Keratinocyte (primary cell): ENCODE results near the gene GASK1A. TPM values are rescaled to one million over a fixed set of nuclear protein-coding genes. Genes with fewer than 3 reads are reported as not detected.
A peak's percentile ranks its signal among the peaks of the same experiment; 100 is the strongest.

ENCODE experiments used
- DNase-seq: peaks from one replicate; pipeline ENCODE4 v3.0.0-alpha.2; 2011; ENCODE audit warnings: low read depth, missing footprints, low spot score
- FAIRE-seq: peaks from 2 replicates; lab custom pipeline; 2011; peaks lifted over from hg19 to GRCh38; lab: Jason Lieb, UNC
- H2AFZ ChIP-seq: 2 replicates; pipeline ENCODE4 v1.6.0; 2012; ENCODE audit warnings: low read length, control low read depth, inconsistent platforms; ENCODE audit not compliant: control insufficient read depth
- H3K27ac ChIP-seq: 2 replicates; pipeline ENCODE4 v1.5.1; 2011; ENCODE audit warnings: low read length; ENCODE audit not compliant: control insufficient read depth, insufficient read depth
- H3K27me3 ChIP-seq: 3 replicates; pipeline ENCODE4 v1.6.0; 2011; ENCODE audit warnings: low read length; ENCODE audit not compliant: control insufficient read depth, insufficient read depth; ENCODE audit errors: extremely low read depth
- H3K36me3 ChIP-seq, 2 experiments: 2 replicates in 1 of 2; 3 replicates in 1 of 2; pipeline ENCODE4 v1.5.1; 2011; ENCODE audit warnings: low read length in 2 of 2, mild to moderate bottlenecking in 1 of 2; ENCODE audit not compliant: control insufficient read depth in 2 of 2, insufficient read depth in 2 of 2; ENCODE audit errors: extremely low read depth in 1 of 2
- H3K4me1 ChIP-seq: 3 replicates; pipeline ENCODE4 v1.5.1; 2011; ENCODE audit warnings: low read length; ENCODE audit not compliant: control insufficient read depth, insufficient read depth; ENCODE audit errors: extremely low read depth
- H3K4me2 ChIP-seq: 3 replicates; pipeline ENCODE4 v1.6.0; 2011; ENCODE audit warnings: low read depth, low read length; ENCODE audit not compliant: control insufficient read depth, insufficient read depth; ENCODE audit errors: extremely low read depth
- H3K4me3 ChIP-seq, 3 experiments: fragments of 200-600 bp in 1 of 3; sonication (generic) in 1 of 3; 2 replicates in 2 of 3; 3 replicates in 1 of 3; pipeline ENCODE4 v1.5.1; 2011 to 2016; ENCODE audit warnings: low read length in 3 of 3, mild to moderate bottlenecking in 3 of 3, control low read depth in 2 of 3, inconsistent platforms in 1 of 3, low read depth in 1 of 3, mixed read lengths in 1 of 3, mixed run types in 1 of 3, moderate library complexity in 1 of 3; ENCODE audit not compliant: control insufficient read depth in 2 of 3, insufficient read depth in 2 of 3; ENCODE audit errors: extremely low read depth in 1 of 3
- H3K79me2 ChIP-seq: 2 replicates; pipeline ENCODE4 v1.6.0; 2012; ENCODE audit warnings: low read length; ENCODE audit not compliant: control insufficient read depth, insufficient read depth
- H3K9ac ChIP-seq: 3 replicates; pipeline ENCODE4 v1.6.0; 2011; ENCODE audit warnings: low read length; ENCODE audit not compliant: control insufficient read depth, insufficient read depth; ENCODE audit errors: extremely low read depth
- H3K9me1 ChIP-seq: 3 replicates; pipeline ENCODE4 v1.6.0; 2011; ENCODE audit warnings: low read length; ENCODE audit not compliant: control insufficient read depth, insufficient read depth; ENCODE audit errors: extremely low read depth
- H3K9me3 ChIP-seq: 2 replicates; pipeline ENCODE4 v1.5.1; 2012; ENCODE audit warnings: low read depth, low read length; ENCODE audit not compliant: control insufficient read depth
- H4K20me1 ChIP-seq: 3 replicates; pipeline ENCODE4 v1.6.0; 2011; ENCODE audit warnings: low read length; ENCODE audit not compliant: control insufficient read depth, insufficient read depth; ENCODE audit errors: extremely low read depth
- CTCF ChIP-seq, 3 experiments: IDR thresholded peaks in 1 of 3; conservative IDR thresholded peaks in 1 of 3; optimal IDR thresholded peaks in 1 of 3; 2 replicates in 2 of 3; 3 replicates in 1 of 3; pipeline versions ENCODE3 to v1.5.1; 2011; ENCODE audit warnings: low read length in 3 of 3, mild to moderate bottlenecking in 3 of 3, moderate library complexity in 2 of 3, control low read depth in 1 of 3, inconsistent platforms in 1 of 3; ENCODE audit not compliant: insufficient read depth in 2 of 3; ENCODE audit errors: extremely low read depth in 1 of 3
- EZH2 ChIP-seq: IDR thresholded peaks from one replicate; pipeline ENCODE4 v1.6.1; 2012; ENCODE audit warnings: inconsistent platforms, mild to moderate bottlenecking, low read length, moderate library complexity
- dilution Hi-C: fragments of 300-500 bp; cut with MboI; formaldehyde crosslinking; loops from one replicate; pipeline ENCODE4 v1.7.0; 2020; ENCODE audit warnings: low sequenced_read_pairs; ENCODE audit not compliant: extremely low pct_ligation_motif_present
- polyA plus RNA-seq, 5 experiments: library from polyadenylated mRNA; depleted of rRNA in 3 of 5; stranded (reverse) in 3 of 5; stranded (forward) in 1 of 5; unstranded in 1 of 5; fragments of >200 nt; gene quantifications; 1 replicate in 1 of 5; 2 replicates in 3 of 5; 3 replicates in 1 of 5; pipeline versions ENCODE4 v1.2.1 to v1.2.3, GENCODE V29; 2011 to 2012; ENCODE audit warnings: missing spikeins in 2 of 5, low read depth in 1 of 5, low replicate concordance in 1 of 5

Gene GASK1A
- polyA plus RNA-seq, 1 donor (not counting 4 experiments of a cell fraction or from before 2014, with no cell fraction given): 0.30 TPM

DNA sequence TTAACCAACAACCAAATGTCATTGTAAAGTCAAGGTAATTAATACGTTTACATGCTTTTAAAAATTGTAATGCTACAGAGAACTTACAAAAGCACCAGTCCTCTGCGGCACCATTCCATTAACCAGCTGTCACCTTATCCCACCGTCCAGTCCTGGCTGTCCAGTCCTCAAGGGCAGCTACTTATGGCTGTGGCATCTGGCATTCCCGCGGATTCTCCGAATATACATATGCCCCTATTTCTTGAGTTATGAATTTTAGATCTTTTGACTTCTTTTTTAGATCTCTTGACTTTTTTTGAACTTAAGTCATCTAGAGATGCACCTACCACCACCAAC, 127.2 kb downstream of the GASK1A start:
- H3K27ac ChIP-seq: no peak overlapping the region
- H3K9me3 ChIP-seq: no peaks in the 10 kb centered on the region
- H4K20me1 ChIP-seq: no peaks in the 10 kb centered on the region
- H2AFZ ChIP-seq: peak overlapping the region; percentile 81
- H3K4me1 ChIP-seq: peaks cover 7% of the 10 kb centered on the region
- dilution Hi-C loops: no loop called here
- peak overlapping the region; percentile 89 for H3K4me2 ChIP-seq
- TF ChIP-seq CTCF (optimal IDR thresholded peaks at IDR 0.05 in 1 of 3, IDR thresholded peaks at IDR 0.05 in 1 of 3, conservative IDR thresholded peaks at IDR 0.05 in 1 of 3; ENCODE audit: extremely low read depth in 1 of 3, insufficient read depth in 2 of 3, low read length in 3 of 3) (no peak), EZH2 (no peak)
- no peaks in the 10 kb centered on the region for H3K36me3 ChIP-seq
- H3K9me1 ChIP-seq: no peaks in the 10 kb centered on the region
- FAIRE-seq (no peak), DNase-seq (no peak)
- peak overlapping the region; percentile 60 to 81 (median 73) for H3K4me3 ChIP-seq
- H3K27me3 ChIP-seq: no peaks in the 10 kb centered on the region
- no peaks in the 10 kb centered on the region for H3K79me2 ChIP-seq
- H3K9ac ChIP-seq: no peak overlapping the region

Other genes starting within 250 kb of the GASK1A start
- 0.06 to 0.21 TPM (median 0.17 TPM) in 3 replicates for gene CCDC13, start 206.1 kb upstream of the GASK1A start, polyA plus RNA-seq
- gene HIGD1A, start 174.8 kb upstream of the GASK1A start, polyA plus RNA-seq: 262 to 443 TPM (median 294 TPM) in 3 replicates
- 0.22 to 0.23 TPM (median 0.23 TPM) in 3 replicates for gene ACKR2, start 169.9 kb upstream of the GASK1A start, polyA plus RNA-seq
- gene CYP8B1, start 103.4 kb upstream of the GASK1A start, polyA plus RNA-seq: not detected in 3 replicates
- gene ZNF662, start 73.2 kb upstream of the GASK1A start, polyA plus RNA-seq: 0.57 to 1.4 TPM (median 1.1 TPM) in 3 replicates
- gene POMGNT2, start 126.8 kb downstream of the GASK1A start, polyA plus RNA-seq: 6.0 to 9.8 TPM (median 9.3 TPM) in 3 replicates